OCI-LY3 (cell line): ENCODE data around the gene TFEB.

Source experiments
- CTCF ChIP-seq: fragments of 200-600, 300-600 bp; sonication (generic); IDR thresholded peaks from 2 replicates; pipeline ENCODE4 v1.5.1; 2014; ENCODE audit warnings: antibody characterized with exemption, low read length, low read depth
- EZH2phosphoT487 ChIP-seq: fragments of 200-600 bp; shearing (Covaris generic); IDR thresholded peaks from 2 replicates; pipeline ENCODE4 v1.6.1; 2018; ENCODE audit warnings: antibody characterized with exemption, mixed run types, low read depth

GRCh38 chr6:41767112-41767833 is 31.9 kb upstream of the TFEB start:
- no peak for TF ChIP-seq CTCF
- TF ChIP-seq EZH2phosphoT487: no peak
